Activated CD4-positive, CD25-positive, alpha-beta regulatory T cell treated with anti-CD3 and anti-CD28 coated beads, Interleukin-2, amount 50 U/mL, for 16 hours (primary cell): ENCODE results near the gene THOC5.
"Not testable (repeated sequence)": the region's sequence is repeated elsewhere in the genome, so short reads cannot be mapped to it uniquely, and the experiment has no call there.

Source experiments
- DNase-seq: peaks from one replicate; pipeline ENCODE4 v3.0.0-alpha.2; 2020; ENCODE audit warnings: low read depth, low spot score

The THOC5 gene

GRCh38 chr22:29563652-29564460, 10.3 kb upstream of the THOC5 start:
- DNase-seq, result no peak

- no peak for DNase-seq
Measured at GRCh38 chr22:29559853-29560252, 6.3 kb upstream of the THOC5 start.

- no peak for DNase-seq
Measured at GRCh38 chr22:29559030-29559429, 5.5 kb upstream of the THOC5 start.

DNA sequence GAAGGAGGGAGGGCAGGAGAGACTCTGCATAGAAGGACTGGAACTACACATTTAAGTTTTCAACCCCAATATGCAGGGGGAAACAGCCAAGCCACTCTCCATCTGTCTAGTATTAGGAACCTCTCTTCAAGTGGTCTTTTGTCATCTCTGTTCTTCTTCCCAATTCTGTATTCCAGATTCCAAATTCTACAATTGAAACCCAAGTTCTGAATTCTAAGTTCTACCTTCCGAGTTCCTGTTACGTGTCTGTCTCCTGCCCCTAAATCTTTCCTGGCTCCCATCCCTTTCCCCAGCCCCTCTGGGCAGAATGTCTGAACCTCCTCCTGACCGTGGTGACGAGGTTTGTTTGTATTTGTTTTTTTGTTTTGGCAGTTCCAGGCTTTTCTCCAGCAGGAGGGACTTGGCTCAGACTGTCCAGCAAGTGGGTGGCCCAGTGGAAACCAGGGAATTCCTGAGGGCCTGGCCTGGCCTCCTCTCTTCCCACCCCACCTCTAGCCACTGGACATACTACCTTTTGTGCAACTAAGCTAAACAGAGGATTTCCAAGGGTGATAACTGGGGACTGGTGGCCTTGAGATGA, 1.6 kb upstream of the THOC5 start:
- DNase-seq, result no peak

DNA sequence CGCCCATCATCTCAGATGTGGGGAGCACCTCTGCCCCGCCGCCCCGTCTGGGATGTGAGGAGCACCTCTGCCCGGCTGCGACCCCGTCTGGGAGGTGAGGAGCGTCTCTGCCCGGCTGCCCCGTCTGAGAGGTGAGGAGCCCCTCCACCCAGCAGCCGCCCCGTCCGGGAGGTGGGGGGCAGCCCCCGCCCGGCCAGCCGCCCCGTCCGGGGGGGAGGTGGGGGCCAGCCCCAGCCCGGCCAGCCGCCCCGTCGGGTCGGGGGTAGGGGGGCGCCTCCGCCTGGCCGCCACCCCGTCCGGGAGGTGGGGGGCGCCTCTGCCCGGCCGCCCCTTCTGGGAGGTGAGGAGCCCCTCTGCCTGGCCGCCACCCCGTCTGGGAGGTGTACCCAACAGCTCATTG, 1.2 kb downstream of the THOC5 start:
- not testable (repeated sequence) for DNase-seq

GRCh38 chr22:29550005-29550404, 3.6 kb downstream of the THOC5 start:
- DNase-seq, result no peak

DNA sequence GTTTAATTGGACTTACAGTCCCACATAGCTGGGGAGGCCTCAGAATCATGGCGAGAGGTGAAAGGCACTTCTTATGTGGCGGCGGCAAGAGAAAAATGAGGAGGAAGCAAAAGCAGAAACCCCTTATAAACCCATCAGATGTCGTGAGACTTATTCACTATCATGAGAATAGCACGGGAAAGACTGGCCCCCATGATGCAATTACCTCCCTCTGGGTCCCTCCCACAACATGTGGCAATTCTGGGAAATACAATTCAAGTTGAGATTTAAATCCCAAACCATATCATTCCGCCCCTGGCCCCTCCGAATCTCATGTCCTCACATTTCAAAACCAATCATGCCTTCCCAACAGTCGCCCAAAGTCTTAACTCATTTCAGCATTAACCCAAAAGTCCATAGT, 8.5 kb downstream of the THOC5 start:
- DNase-seq, result not testable (repeated sequence)

GRCh38 chr22:29541845-29542244, 11.7 kb downstream of the THOC5 start:
- no peak for DNase-seq

GRCh38 chr22:29539105-29539504, 14.5 kb downstream of the THOC5 start:
- no peak for DNase-seq

- no peak for DNase-seq
Measured at GRCh38 chr22:29536411-29536810, 17.1 kb downstream of the THOC5 start.

- DNase-seq, result no peak
Measured at GRCh38 chr22:29531419-29531818, 22.1 kb downstream of the THOC5 start.

GRCh38 chr22:29530716-29531115, 22.8 kb downstream of the THOC5 start:
- no peak for DNase-seq

GRCh38 chr22:29528144-29528543, 25.4 kb downstream of the THOC5 start:
- DNase-seq, result no peak

DNA sequence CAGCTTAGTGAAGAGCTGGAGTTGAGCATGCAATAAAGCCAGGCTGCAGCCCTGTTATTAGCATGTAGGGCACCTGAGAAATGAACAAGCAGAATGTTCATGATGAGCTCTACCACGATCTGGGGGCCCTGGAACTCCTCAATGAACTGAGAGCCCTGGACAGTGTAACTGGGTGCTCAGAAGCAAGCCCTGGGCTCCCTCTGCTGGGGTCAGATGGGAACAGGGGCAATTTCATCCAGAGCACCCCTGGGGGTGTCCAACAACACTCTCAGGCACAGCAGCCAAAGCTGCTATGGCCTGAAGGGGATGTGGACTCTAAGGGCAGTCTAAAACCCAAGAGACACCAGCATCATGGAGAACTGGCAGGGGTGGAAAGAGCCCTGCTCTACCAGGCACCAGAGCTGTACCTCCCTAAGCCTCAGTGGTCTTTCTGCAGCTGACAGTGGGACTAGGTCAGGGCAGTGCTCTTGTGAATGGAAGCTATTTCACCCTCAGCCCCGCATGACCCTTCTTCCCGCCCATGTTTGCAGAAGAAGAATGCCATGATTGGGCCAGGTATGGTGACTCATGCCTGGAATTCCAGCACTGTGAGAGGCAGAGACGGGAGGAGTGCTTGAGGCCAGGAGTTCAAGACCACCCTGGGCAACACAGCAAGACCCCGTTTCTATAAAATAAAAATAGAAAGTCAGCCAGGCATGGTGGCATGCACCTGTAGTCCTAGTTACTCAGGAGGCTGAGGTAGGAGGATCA, 28.9 kb downstream of the THOC5 start:
- no peak for DNase-seq

DNA sequence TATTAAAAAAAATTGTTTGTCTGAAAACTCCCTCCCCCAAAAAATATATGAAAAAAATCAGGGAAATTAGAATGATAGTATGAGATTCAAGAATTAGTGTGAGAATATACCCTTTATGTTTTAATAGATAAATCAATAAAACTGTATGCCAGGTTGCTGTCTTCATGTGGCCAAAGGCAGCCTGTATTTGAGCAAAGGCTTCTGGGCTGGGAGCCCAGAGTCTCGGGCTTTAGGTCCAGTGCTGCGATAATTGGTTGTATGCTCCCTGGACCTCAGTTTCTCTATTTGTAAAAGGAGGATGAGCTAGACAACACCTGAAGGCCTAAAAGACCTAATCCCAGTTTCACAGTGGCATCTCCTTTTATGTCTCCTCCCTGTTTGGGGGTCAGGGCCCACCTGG, 29.8 kb downstream of the THOC5 start:
- no peak for DNase-seq

- no peak for DNase-seq
Measured at GRCh38 chr22:29521526-29521925, 32.0 kb downstream of the THOC5 start.

GRCh38 chr22:29520851-29521250, 32.7 kb downstream of the THOC5 start:
- no peak for DNase-seq

GRCh38 chr22:29519996-29520395, 33.6 kb downstream of the THOC5 start:
- DNase-seq, result no peak

DNA sequence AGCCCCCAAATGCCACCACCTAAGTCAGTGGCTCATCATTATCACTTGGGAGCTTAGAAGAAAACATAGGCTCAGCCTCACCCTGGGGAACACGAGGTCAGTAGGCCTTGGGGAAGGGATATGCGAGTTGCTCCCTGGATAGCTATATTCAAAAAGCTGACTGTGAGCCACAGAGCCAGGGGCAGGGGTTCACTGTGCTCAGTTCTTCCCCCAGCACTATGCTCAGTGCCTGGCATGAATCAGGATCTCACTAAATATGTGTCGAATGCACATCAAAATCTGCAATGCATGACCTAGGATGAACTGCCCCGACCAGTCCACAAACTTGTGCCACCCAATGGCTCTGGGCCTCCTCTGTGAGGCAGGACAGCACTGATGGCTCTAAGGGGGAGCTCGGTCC, 35.1 kb downstream of the THOC5 start:
- DNase-seq, result no peak

DNA sequence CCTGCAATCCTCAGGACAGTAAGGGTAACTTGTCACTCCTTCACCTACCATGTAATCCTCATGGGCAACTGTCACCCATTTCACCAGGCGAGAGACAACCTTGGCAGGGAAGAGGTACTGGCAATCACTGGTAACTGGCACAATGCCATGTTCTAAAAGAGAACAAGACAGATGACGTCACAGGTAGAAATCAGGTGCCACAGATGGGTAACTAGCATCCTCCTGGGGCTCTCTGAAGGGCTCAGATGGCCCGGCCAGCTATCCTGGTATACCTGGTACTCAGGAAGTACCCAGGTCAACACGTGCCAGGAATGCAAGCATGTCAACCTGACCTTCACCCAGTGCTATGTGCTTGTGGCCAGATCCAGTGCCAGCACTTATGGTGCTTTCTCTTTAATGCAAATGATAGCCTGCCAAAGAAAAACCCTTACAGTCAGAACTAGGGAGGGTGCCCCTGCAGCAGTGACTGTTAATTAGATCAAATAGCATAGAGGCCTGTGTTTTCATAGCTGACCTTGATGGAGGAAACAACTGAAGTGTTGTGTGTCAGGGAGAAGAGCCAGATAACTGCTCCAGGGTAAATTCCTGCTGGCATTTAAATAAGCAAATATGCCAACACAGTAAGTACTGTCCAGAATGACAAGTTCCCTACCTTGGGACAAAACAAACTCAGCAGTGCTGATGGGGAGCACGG, 36.2 kb downstream of the THOC5 start:
- DNase-seq, result no peak

- no peak for DNase-seq
Measured at GRCh38 chr22:29512031-29512430, 41.5 kb downstream of the THOC5 start.
